Stimulated activated CD8-positive, alpha-beta memory T cell treated with anti-CD3 and anti-CD28 coated beads, Interleukin-4, amount 100 ng/mL, for 48 hours (primary cell): ENCODE results near the gene KCNJ6.
"Not testable (repeated sequence)": the region's sequence is repeated elsewhere in the genome, so short reads cannot be mapped to it uniquely, and the experiment has no call there.

ENCODE experiments used
- DNase-seq: peaks from one replicate; pipeline ENCODE4 v3.0.0-alpha.2; 2020

The KCNJ6 gene

DNA sequence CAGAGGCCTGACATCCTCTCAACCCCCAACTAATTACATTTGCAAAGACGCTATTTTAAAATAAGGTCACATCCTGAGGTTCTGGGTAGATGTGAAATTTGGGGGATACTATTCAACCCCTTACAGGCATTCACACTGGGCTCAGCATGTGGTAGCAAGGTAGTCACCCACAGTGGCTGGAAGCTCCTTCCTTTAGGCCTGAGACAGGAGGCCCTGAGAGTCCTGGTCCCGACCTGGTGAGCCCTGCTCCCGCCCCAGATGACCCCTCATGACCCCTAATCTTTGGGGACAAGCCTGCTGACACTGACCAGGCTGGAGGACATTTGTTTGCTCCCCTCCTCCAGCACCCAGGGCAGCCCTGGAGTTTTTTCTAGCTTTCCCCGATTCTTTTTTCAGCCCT is 323.8 kb downstream of the KCNJ6 start:
- no peak for DNase-seq

DNA sequence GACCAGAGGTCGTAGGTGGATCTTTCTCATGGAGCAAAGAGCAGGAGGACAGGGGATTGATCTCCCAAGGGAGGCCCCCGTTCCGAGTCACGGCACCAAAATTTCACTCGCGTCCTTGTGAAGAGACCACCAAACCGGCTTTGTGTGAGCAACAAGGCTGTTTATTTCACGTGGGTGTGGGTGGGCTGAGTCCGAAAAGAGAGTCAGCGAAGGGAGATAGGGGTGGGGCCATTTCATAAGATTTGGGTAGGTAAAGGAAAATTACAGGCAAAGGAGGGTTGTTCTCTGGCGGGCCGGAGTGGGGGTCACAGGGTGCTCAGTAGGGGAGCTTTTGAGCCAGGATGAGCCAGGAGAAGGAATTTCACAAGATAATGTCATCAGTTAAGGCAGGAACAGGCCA is 324.3 kb downstream of the KCNJ6 start:
- DNase-seq: not testable (repeated sequence)

DNA sequence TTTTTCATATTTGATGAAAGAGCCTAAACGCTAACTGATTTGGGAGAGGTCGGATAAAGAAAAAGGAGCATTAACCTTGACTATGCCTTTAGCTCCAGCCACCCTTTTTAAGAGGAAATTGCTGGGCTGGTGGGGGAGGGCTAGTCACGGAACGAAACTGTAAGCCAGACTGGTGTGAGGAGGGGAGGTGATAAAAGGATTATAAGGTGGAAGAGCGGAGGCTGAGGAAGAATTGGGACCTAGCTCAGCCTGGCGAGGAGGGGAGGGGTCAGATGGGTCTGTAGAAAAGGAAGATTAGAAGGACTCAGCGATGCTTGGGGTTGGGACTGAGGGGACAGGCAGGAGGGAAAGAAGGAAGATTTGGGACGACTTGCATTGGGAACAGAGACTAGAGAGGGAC is 325.4 kb downstream of the KCNJ6 start:
- DNase-seq: not testable (repeated sequence)

DNA sequence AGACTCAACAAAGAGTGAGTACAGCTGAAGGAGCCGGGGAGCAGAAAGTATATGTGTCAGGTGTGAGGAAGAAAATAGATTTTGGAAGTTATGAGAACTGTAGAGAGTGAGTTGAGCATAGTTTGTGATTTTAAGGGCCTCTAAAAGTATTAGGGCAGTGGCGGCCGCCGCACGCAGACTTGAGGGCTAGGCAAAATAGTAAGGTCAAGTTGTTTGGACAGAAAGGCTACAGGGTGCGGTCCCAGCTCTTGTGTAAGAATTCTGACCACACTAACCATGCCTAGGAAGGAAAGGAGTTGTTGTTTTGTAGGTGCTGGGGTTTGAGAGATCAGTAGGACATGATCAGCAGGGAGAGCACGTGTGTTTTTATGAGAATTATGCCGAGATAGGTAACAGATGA is 327.6 kb downstream of the KCNJ6 start:
- DNase-seq: not testable (repeated sequence)

DNA sequence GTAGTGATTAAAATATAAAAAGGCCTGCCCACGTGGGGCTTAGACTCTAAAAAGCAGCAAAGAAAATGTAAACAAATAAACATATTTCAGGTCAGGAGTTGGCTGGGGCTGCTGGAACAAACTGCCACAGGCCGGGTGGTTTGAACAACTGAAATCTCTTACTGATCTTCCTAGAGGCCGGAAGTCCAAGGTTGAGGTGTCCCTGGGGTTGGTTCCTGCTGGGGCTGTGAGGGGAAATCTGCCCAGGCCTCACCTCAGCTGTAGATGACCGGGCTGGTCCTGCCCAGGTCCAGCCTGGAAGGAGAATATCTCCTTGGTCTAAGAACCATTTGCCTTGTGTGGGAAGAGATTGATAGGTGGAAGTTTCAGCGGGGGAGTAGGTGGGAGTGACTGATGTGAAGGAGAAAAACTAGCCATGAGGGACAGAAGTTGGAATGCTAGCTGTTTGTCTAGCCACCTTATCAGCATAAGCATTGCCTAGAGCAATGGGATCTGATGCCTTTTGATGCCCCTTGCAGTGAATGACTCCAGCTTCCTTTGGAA is 328.6 kb downstream of the KCNJ6 start:
- no peak for DNase-seq

DNA sequence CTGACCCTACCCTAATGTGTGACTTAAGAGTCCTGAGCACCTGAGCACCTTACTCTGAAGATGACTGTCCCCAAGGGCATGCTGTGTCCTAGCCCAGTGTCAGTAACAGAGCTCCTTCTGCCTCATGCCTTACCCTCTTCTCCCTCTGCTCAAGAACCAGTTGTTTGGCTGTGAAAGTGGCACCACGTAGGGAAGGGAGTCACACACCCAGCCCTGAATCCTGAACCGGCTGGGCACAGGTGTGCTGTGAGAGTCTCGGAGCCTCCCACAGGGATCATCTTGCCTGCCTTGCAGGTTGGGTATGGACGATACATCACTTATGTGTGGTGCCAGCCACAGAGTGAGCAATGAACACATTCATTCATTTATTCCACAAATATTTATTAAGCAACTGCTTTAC is 329.1 kb downstream of the KCNJ6 start:
- no peak for DNase-seq

DNA sequence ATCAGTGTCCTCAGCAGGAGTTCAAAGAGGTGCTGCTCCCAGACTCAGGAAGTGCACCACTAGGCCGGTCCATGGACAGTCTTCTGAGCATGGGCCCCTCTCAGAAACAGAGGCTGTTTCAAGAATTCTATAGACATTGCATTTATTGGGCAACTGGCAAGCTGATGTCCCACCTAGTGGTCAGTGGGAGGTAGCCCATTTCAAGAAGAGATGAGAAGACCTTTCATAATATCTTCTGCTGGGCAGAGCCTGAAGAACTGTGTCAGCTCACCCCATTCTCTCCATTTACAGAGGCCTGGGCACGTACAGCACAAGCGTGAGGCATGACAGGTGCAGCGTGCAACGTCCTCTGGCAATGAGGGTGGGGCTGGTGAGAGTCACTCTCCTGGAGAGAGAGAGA is 333.7 kb downstream of the KCNJ6 start:
- DNase-seq: no peak

DNA sequence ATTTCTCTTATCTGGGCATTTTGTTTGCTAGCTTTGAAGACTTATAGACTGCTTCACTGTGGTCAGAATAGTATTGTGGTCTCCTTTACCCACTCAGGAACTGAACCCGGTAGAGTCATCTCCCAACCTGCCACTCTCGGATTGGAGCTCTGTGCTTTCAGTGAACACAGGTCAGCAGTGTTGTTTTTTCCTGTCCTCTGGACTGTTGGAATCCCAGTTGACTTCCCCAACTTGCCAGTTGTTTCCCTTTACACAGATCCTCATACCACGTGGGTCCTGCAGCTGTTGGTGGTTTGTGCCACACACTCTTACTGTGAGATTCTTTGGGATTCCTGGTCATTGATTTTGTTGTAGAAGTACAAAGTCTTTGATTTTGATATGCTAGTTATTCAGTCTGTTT is 335.6 kb downstream of the KCNJ6 start:
- no peak for DNase-seq

DNA sequence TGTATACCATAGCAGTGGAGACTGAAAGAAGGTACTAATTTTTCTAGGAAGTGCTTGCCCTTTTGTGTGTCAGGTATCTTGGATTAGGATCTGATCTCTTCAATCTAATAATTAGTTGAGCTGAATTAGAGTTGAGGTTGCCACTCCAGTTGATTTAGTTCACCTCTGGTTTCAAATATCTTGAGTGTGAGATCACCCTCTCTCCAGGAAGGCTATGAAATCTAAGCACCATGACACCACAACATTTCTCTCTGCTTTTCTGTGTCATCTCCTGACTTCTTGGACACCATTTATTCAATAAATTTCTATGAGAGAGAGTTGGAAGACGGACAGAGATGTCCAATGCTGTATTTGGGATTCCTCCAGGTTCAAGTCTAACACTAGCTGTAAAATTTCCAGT is 336.9 kb downstream of the KCNJ6 start:
- DNase-seq: no peak

DNA sequence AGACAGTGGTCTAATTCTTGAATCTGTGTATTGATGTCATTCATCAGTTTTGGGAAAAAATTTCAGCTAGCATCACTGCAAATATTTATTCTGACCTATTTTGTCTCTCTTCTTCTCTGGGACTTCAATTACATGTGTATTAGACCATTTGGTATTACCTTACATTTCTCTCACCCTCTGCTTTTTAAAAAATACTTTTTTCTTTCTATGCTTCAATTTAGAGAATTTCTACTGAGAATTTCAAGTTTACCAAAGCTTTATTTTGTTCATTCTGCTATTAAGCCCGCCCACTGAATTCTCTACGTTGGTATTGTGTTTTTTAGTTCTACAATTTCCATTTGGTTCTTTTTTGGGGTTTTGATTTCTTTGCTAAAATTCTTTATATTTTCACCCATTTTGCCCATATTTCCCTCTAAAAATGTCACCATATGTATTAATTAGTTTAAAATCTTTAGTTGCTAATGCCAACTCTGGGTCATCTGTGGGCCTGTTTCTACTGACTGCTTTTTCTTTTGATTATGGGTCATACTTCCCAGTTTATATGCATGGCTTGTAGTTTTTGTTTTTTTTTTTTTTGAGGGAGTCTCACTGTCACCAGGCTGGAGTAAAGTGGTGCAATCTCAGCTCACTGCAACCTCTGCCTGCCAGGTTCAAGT is 337.7 kb downstream of the KCNJ6 start:
- no peak for DNase-seq

DNA sequence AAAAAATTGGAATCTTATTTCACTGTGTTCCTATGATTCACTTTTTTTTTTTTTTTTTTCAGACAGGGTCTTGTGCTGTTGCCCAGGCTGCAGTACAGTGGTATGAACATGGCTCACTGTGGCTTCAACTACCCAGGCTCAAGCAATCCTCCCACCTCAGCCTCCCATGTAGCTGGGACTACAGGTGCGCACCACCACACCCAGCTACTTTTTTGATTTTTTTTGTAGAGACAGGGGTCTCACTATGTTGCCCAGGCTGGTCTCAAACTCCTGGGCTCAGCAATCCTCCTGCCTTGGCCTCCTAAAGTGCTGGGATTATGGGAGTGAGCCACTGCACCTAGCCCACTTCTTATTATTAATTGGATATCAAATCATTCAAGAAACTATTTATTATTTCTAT is 339.3 kb downstream of the KCNJ6 start:
- DNase-seq: not testable (repeated sequence)

DNA sequence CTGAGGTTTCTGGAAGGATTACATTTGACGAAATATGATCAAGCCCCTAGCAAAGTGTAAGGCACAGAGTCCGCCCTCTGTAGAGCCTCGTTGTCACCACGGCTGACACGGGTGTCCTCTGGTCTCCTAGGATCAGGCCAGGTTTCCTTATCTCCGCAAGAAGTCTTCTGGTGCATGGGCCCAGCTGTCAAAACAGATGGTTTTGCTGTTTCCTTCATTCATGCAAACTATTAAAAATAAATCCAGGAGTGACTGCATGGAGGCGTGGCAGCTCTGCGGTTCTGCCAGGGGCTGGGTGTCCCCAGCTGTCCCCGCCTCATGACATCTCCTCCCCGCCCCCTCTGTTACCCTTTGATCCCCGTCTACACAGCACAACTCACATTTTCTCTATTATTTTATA is 340.7 kb downstream of the KCNJ6 start:
- no peak for DNase-seq

DNA sequence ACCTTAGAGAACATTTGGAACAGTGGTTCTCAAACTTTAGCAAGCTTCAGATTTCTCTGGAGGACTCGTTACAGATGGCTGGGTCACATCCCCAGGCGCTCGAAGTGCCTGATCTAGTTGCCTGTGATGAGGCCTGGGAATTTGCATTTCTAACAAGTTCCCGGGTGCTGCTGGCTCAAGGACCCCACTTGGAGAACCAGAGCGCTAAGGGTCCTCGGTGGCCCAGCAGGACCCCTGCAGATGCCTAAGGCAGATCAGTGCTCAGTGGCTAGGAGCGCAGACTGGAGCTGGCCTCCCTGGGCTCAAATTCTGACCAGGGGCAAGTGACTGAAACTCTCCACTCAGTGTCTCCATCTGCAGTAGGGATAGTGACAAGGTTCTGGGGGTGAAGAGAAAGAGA is 341.5 kb downstream of the KCNJ6 start:
- DNase-seq: no peak

DNA sequence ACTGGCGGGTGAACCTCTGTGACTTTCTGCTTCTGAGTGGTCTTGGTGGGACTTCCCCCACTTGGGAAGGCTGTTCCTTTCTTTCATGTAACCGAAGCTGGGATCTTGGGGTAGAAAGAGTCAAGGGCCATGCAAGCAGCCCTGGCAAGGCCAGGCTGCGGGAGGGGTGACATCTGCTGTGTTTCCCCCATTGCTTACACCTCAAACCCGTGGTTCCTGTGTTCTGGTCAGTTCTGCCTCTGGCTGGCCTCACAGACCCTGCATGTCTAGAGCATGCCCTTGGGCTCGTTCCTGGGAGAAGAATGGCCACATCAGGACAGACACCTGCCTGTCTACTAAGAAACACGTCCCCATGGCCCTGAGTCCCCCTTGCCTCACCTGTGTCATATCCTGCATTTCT is 341.9 kb downstream of the KCNJ6 start:
- no peak for DNase-seq

DNA sequence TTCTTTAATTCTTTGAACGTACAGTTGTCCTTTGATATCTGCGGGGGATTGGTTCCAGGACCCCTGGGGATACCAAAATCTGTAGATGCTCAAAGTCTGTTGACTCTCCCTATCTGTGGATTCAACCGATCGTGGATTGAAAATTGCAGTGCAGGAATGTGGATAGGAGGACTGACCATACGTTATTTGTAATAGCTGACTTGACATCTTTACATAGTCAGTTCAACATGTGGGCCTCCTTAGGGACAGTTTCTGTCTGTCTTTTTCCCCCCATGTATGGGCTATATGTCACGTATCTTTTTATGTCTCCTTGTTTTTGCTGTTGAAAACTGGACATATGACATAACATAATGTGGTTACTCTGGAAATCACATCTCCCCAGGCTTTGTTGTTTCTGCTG is 344.8 kb downstream of the KCNJ6 start:
- DNase-seq: no peak

DNA sequence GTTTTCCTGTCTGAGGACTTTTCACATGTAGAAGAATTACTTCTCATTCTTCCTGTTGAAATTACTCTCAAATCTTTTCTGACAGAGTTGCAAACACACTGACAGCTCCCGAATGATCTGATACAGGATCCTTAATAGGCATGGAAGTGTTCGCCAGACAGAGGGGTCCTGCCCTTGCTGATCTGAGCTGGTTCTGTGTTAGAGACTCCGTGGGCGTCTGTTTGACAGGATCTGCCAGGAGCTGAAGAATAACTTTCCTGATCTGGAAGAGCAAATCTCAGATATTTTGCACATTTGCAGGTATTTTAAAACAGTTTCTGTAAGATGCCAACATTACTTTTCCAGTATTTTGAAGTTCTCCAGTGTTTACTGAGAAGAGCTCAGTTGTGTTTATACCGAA is 347.3 kb downstream of the KCNJ6 start:
- no peak for DNase-seq

DNA sequence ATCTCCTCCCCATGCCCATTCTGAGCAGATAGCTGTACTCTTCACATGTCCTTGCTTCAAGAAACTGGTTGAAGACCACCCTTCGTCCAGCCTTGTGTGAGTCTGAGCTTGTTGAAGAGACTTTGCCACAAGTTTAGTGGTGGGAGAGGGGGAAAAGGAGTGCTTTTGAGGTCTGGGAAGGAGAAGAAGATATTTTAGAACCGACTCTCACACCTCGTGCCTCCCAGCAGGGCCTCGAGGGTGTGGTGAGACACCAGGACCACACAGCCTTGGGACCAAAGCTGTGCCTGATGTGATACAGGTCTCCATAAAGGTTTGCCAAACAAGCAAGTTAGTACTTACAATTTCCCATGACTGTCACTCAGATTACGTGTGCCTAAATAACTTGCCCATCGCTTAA is 347.8 kb downstream of the KCNJ6 start:
- no peak for DNase-seq

DNA sequence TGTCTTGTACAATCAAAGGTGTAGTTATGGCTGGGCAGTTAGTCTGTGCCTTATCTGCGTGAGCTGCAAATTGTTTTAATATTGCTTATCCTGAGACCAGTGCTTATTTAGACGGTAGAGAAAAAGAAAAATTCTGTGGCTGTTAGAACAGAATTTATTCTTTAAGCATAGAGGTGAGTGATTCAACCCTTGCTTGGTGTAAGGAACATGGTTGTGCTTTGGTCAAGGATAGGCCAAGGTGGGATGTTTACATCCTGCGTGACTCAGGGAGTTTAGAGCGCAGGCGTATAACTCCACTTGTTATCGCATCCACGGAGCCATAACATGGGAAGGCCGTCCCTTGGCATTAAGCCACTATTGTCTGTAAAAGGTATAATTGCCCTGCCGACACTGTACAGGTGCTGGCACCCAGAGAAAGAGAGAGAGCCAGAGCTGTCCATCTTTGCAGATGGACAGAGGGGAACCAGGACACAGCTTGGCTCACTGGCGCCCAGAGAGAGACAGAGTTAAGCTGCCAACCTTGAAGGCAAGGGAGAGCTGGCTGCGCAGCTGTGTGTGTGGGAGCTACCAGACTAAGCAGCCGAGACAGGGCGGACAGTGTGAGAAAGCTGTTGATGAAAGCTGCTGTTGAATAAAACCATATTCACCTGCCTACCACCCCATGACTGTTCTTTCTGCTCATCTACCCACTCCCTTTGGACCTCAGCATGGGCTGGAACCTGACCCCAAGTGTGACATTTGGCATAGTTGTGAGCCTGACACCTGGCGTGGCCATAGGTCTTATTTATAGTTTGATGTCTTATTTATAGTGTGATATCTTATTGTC is 349.3 kb downstream of the KCNJ6 start:
- DNase-seq: no peak

DNA sequence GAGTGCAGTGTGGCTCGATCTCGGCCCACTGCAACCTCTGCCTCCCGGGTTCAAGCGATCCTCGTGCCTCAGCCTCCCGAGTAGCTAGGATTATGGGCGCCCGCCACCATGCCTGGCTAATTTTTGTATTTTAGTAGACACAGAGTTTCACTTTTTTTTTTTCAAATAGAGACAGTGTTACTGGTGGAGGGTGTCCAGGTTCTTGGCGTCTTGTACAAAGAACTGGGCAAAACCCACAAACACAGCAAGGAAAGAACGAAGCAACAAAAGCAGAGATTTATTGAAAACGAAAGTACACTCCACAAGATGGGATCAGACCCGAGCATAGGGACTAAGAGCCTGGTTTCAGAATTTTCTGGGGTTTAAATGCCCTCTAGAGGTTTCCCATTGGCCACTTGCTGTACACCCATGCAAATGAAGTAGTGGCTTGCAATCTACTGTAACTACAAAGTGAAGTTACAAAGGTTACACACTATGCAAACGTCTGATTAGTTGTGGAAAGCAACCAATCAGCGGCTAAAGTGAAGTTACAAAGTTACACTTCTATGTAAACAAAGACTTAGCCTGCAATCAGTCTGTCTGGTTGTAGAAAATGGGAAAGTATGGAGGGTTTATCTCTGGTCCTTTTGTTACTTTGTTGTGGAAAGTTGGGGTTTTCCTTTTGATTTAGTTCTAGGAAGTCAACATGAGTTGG is 350.6 kb downstream of the KCNJ6 start:
- no peak for DNase-seq

DNA sequence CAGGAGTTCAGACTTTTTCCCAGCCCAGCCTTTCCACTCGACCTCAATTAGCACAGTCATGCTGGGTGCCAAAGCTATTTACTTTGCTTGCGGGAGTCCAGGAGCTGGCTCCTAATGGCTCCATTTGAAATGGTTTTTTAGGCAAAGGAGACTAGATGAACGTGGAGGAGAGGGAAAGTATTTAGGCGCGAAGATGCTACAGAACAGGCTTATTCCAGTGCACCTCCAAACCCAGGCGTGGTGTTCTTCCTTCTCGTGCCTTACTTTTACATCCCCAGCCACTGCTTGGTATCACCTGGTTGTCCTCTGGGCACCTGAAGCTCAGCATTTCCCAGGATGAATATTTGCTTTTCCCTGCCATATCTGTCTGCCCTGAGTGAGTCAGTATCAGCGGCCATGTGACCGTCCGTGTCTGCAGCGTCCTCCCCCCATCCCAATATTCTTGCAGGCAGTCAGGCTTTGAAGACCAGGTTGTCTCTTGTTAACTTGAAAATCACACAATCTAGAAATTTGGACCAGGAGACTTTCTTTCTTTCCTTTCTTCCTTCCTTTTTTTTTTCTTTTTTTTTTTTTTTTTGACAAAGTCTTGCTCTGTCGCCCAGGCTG is 351.2 kb downstream of the KCNJ6 start:
- no peak for DNase-seq

DNA sequence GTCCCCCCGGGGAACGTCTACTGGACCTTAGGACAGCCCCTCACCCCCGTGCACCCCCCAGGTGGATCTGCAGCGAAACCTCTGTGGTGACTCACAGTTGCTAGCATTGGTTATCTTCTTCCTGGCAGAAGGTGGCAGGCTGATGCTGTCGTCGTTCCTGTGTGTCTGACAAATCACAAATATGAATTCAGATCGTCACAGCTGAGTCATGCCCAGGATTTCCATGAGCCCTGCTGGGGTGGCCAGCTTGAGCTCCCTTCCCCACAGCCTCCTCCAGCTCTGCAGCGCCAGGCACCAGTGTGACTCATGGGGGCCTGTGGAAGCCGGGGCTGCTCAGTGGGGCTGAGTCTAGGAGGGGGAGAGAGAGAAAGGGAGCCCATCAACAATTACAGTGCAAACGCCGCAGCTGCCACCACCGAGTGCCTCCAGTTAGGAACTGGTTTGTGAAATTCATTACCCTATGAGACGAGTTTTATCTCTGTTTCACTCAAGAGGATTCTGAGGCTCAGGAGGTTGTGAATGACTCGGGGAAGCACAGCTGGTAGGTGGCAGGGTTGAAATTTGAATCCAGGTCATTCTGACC is 351.8 kb downstream of the KCNJ6 start:
- peak; percentile 91 for DNase-seq

DNA sequence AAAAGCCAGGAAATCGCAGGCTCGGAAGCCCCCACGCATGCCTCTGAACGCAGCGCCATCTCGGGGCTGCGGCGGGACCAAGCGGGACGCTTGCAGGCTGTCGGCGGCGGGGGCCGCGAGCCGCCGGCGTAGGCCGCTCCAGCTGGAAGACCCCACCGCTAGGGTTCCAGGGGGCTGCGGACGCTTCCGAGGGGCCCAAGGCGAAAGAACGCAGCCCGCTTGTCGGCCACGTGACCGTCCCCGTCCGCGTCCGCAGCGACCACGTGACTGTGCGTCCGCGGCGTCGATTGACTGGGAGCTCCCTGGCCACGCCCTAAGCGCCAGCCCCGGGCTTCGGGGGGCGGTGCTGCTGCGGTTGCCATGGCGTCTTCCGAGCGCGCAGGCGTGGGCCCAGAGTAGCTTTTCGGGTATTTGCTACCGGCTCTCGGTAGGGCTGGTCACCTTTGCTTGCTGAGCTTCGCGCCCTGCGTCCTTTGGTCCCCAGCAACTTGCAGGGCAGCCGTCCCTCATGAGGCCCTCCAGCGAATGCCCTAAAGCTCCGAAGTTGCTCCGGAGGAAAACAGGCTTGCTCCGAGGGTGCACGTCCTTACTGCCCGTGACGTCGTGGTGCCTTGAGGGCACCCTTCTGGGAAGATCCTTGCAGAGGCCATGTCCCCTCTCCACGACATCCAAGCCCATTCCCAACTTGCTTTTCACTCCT is 352.5 kb downstream of the KCNJ6 start:
- DNase-seq: peak; percentile 92
